K562 (cell line): ENCODE data around the gene USB1. TPM values are rescaled to one million over a fixed set of nuclear protein-coding genes. Genes with fewer than 3 reads are reported as not detected.
A peak's percentile ranks its signal among the peaks of the same experiment; 100 is the strongest.

Experiments used
- ADNP ChIP-seq: fragments of 200-800 bp; sonication (Bioruptor generic); IDR thresholded peaks from 2 replicates; pipeline ENCODE4 v1.6.1; 2016; ENCODE audit warnings: missing genetic modification characterization, missing compliant biosample characterization
- CTBP1 ChIP-seq: fragments of 450-650 bp; IDR thresholded peaks from 2 replicates; pipeline ENCODE4 v1.6.1; 2016; ENCODE audit warnings: borderline replicate concordance
- FOXK1 ChIP-seq: sonication (generic); formaldehyde crosslinking; IDR thresholded peaks from 2 replicates; pipeline ENCODE4 v1.8.0; 2022; ENCODE audit warnings: missing genetic modification reagents, mild to moderate bottlenecking, borderline replicate concordance
- GTF3C2 ChIP-seq: IDR thresholded peaks from 3 replicates; pipeline ENCODE4 v1.6.1; 2011; ENCODE audit warnings: borderline replicate concordance, mild to moderate bottlenecking, moderate library complexity; ENCODE audit not compliant: insufficient read length; ENCODE audit errors: extremely low read depth
- HDAC3 ChIP-seq: fragments of 450-650 bp; IDR thresholded peaks from 2 replicates; pipeline ENCODE4 v1.6.1; 2018; ENCODE audit warnings: borderline replicate concordance, mild to moderate bottlenecking, moderate library complexity; ENCODE audit not compliant: partially characterized antibody
- JUNB ChIP-seq: fragments of 450-650 bp; formaldehyde crosslinking; conservative IDR thresholded peaks from 2 replicates; pipeline ENCODE4 v1.4.0; 2020; ENCODE audit warnings: mild to moderate bottlenecking
- LEF1 ChIP-seq: fragments of 450-650 bp; IDR thresholded peaks from 2 replicates; pipeline ENCODE4 v1.6.1; 2016; ENCODE audit warnings: mild to moderate bottlenecking
- MYC ChIP-seq, 2 experiments: fragments of 250-450 bp in 1 of 2; sonication (Bioruptor Pico) in 1 of 2; IDR thresholded peaks; 2 replicates each; pipeline versions ENCODE4 v1.5.1 to v1.6.1; 2012 to 2021; ENCODE audit warnings: low read depth in 2 of 2, borderline replicate concordance in 1 of 2, improper control_type of control experiment in 1 of 2, low read length in 1 of 2, mild to moderate bottlenecking in 1 of 2, moderate library complexity in 1 of 2
- POLR2G ChIP-seq: fragments of 200-400 bp; formaldehyde crosslinking; IDR thresholded peaks from 2 replicates; pipeline ENCODE4 v1.6.1; 2017; ENCODE audit warnings: low read depth, mild to moderate bottlenecking, antibody characterized with exemption, low read length, moderate library complexity
- STAT5B ChIP-seq: fragments of 250-450 bp; sonication (Bioruptor Pico); IDR thresholded peaks from 2 replicates; pipeline ENCODE4 v1.8.0; 2021; ENCODE audit warnings: mild to moderate bottlenecking, inconsistent platforms
- STAT6 ChIP-seq: sonication (generic); formaldehyde crosslinking; IDR thresholded peaks from 2 replicates; pipeline ENCODE4 v1.8.1; 2023; ENCODE audit warnings: mild to moderate bottlenecking, missing genetic modification reagents
- TCFL5 ChIP-seq: fragments of 250-450 bp; sonication (Bioruptor Pico); conservative IDR thresholded peaks from 2 replicates; pipeline ENCODE4 v1.6.1; 2021; ENCODE audit warnings: mild to moderate bottlenecking, moderate library complexity, matching md5 sums
- ZBTB49 ChIP-seq: sonication (generic); formaldehyde crosslinking; IDR thresholded peaks from 2 replicates; pipeline ENCODE4 v1.8.0; 2022; ENCODE audit warnings: missing genetic modification reagents, mild to moderate bottlenecking, borderline replicate concordance
- ZEB2 ChIP-seq: fragments of 450-650 bp; IDR thresholded peaks from 2 replicates; pipeline ENCODE4 v1.6.1; 2016
- ZNF280A ChIP-seq: fragments of 450-650 bp; IDR thresholded peaks from 2 replicates; pipeline ENCODE4 v1.6.1; 2018; ENCODE audit warnings: mild to moderate bottlenecking, low read depth; ENCODE audit not compliant: partially characterized antibody
- ZNF583 ChIP-seq: fragments of 250-450 bp; sonication (Bioruptor Pico); IDR thresholded peaks from 2 replicates; pipeline ENCODE4 v1.4.0; 2020
- ZNF707 ChIP-seq: fragments of 250-450 bp; sonication (Bioruptor Pico); conservative IDR thresholded peaks from 2 replicates; pipeline ENCODE4 v1.8.0; 2022; ENCODE audit warnings: inconsistent platforms, mild to moderate bottlenecking, moderate library complexity
- ZNF76 ChIP-seq: fragments of 250-450 bp; sonication (Bioruptor Pico); IDR thresholded peaks from 2 replicates; pipeline ENCODE4 v1.4.0; 2020; ENCODE audit warnings: mild to moderate bottlenecking, moderate library complexity, borderline replicate concordance
- ZNF830 ChIP-seq: fragments of 250-450 bp; sonication (Bioruptor Pico); IDR thresholded peaks from 2 replicates; pipeline ENCODE4 v1.5.0; 2021; ENCODE audit warnings: mild to moderate bottlenecking
- polyA plus RNA-seq, 8 experiments: library from polyadenylated mRNA; depleted of rRNA in 4 of 8; stranded (reverse) in 5 of 8; unstranded in 3 of 8; fragments of >200 nt; fragmentation: Nextera tagmentation in 2 of 8; fragmentation: Illumina TruSeq in 1 of 8; extraction: Ambion mirVana in 2 of 8; extraction: Trizol in 1 of 8; gene quantifications; 2 replicates each; pipeline versions ENCODE4 v1.2.1 to v1.2.3, GENCODE V29; 2011 to 2014; ENCODE audit warnings: inconsistent platforms in 1 of 8, missing spikeins in 1 of 8
- total RNA-seq, 7 experiments: library from RNA; depleted of rRNA in 6 of 7; stranded (reverse); fragments of >200 nt in 6 of 7; fragmentation: Illumina TruSeq in 2 of 7; extraction: Trizol in 2 of 7; gene quantifications; 2 replicates each; pipeline versions ENCODE4 v1.2.1 to v1.2.3, GENCODE V29; 2011 to 2021; ENCODE audit warnings: low replicate concordance in 1 of 7

USB1 gene
- total and polyA plus RNA-seq, 9 of the 15 experiments (the other 6 are each of a cell fraction or from before 2014, with no cell fraction given): 11.6 to 73.6 (median 19.4) TPM

- TF ChIP-seq GTF3C2: no peak
- TF ChIP-seq ZNF76: no peak
- TF ChIP-seq ADNP (tag): no peak
- no peak for TF ChIP-seq ZNF583 (CRISPR knock-in tag)
- no peak for TF ChIP-seq POLR2G
- TF ChIP-seq ZNF707 (CRISPR knock-in tag): no peak
- TF ChIP-seq STAT5B (CRISPR knock-in tag): no peak
- no peak for TF ChIP-seq FOXK1 (CRISPR knock-in tag)
- peak; percentile 46; the same call in 1 of the 2 replicates for TF ChIP-seq MYC (IDR thresholded peaks at IDR 0.05; ENCODE audit: low read depth, low read length)
- TF ChIP-seq MYC (CRISPR knock-in tag; IDR thresholded peaks at IDR 0.05; ENCODE audit: borderline replicate concordance, low read depth): no peak
- peak; percentile 94 for TF ChIP-seq CTBP1
- peak; percentile 95 for TF ChIP-seq ZEB2
- peak; percentile 82 for TF ChIP-seq LEF1
- no peak for TF ChIP-seq TCFL5
- TF ChIP-seq STAT6: no peak
- TF ChIP-seq ZNF280A: no peak
- TF ChIP-seq ZNF830 (CRISPR knock-in tag): no peak
- no peak for TF ChIP-seq JUNB (CRISPR knock-in tag)
- TF ChIP-seq HDAC3: no peak
- TF ChIP-seq ZBTB49 (CRISPR knock-in tag): no peak
These were observed 24.8 kb upstream of the USB1 start (continued) for GRCh38 chr16:57976331-57976796.
